Measurements from ENCODE around the gene ATP9A. TPM values are rescaled to one million over a fixed set of nuclear protein-coding genes. Genes with fewer than 3 reads are reported as not detected.

Gene ATP9A
- total and polyA plus RNA-seq, 2 of the 4 experiments (the other 2 are of a cell fraction): 10.6 to 22.4 TPM

DNA sequence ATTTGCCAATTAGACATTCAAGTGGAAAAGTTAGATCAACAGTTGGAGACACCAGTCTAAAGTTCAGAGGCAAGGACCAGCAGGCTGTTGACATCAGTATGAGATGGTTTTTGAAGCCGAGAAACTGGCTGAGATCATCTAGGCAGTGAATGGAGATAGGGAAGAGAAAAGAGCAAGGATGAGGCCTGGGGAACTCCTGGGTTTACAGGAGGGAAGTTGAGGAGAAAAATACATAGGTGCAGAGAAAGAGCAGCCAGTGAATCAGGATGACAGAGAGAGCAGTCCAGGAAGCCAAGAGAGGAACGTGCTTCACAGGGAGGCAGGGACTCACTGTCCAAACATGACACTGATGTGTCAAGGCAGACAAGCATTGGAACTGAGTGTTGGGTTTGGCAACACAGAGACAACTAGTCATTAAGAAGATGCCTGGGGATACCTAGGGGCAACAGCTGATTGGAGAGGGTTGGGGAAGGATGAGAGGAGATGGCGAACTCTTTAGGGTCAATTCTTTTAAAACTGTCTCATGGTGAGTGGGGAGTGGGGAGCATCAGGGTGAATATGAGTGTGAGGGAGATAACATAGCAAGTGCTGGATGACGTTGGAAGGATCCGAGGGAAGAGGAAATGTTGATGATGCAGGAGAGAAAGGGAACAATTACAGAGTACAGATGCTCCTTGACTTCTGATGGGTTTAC, 47.3 kb upstream of the ATP9A start:
- in situ Hi-C loops (cut with MboI; ENCODE audit: low sequenced_read_pairs): no loop called here
- no peak overlapping the region for H4K91ac ChIP-seq (ENCODE audit: insufficient read depth, low read depth, low read length)
- CTCF ChIA-PET: interaction anchor here (0.5 kb wide), 1 partner anchor 311 kb away, joined by 3 read pairs; no protein-coding TSS in a partner anchor

More for the DNA sequence above, 47.3 kb upstream of the ATP9A start:
- Histone ChIP-seq H2AK9ac (replicated peaks; ENCODE audit: low read depth, low read length, poor library complexity) (no peak overlapping the region), H3K27me3 (ENCODE audit: control insufficient read depth, insufficient read depth, low read length) (peaks cover 4% of the 10 kb centered on the region), H2AFZ (replicated peaks; ENCODE audit: low read length, poor library complexity) (no peak overlapping the region), H3K56ac (ENCODE audit: extremely low read depth, insufficient read depth, low read length) (no peak overlapping the region), H3K14ac (replicated peaks; ENCODE audit: low read depth, low read length) (no peak overlapping the region), H3K23ac (ENCODE audit: low read depth, low read length) (no peak overlapping the region), H3K18ac (ENCODE audit: low read depth, low read length) (no peak overlapping the region), H3K79me1 (ENCODE audit: low read depth in 1 of 2, low read length in 2 of 2) (no peaks in the 10 kb centered on the region), H3K36me3 (ENCODE audit: control insufficient read depth, insufficient read depth, low read length) (no peaks in the 10 kb centered on the region), H4K20me1 (ENCODE audit: insufficient read depth, low read length) (no peaks in the 10 kb centered on the region), H2BK5ac (ENCODE audit: low read depth, low read length, poor library complexity, severe bottlenecking) (no peak overlapping the region), H3K27ac (ENCODE audit: insufficient read depth, low read length) (no peak overlapping the region), H2BK15ac (ENCODE audit: low read depth, low read length) (no peak overlapping the region), H4K5ac (ENCODE audit: low read depth, low read length) (no peak overlapping the region), H3K4me2 (ENCODE audit: low read depth, low read length) (no peak overlapping the region), H3K9ac (ENCODE audit: low read depth, low read length) (no peak overlapping the region), H3K9me1 (ENCODE audit: insufficient read depth, low read length) (no peaks in the 10 kb centered on the region), H3K4me1 (ENCODE audit: control insufficient read depth, insufficient read depth, low read length) (0 out of 2 replicates have a peak, but pooled peaks cover 2% of the 10 kb centered on the region), H3K4ac (ENCODE audit: low read depth, low read length) (no peak overlapping the region), H3K4me3 (ENCODE audit: insufficient read depth, low read depth, low read length) (no peak overlapping the region), H2AK5ac (ENCODE audit: low read depth, low read length) (no peak overlapping the region), H2BK20ac (ENCODE audit: low read depth, low read length) (no peak overlapping the region), H3K9me3 (ENCODE audit: control insufficient read depth, insufficient read depth, low read length) (no peaks in the 10 kb centered on the region), H4K8ac (ENCODE audit: low read depth in 2 of 2, low read length in 2 of 2) (no peak overlapping the region), H2BK120ac (ENCODE audit: low read depth, low read length) (no peak overlapping the region)
- TF ChIP-seq POLR2A (IDR thresholded peaks at IDR 0.05; ENCODE audit: low read depth, low read length) (no peak), MXI1 (IDR thresholded peaks at IDR 0.05; ENCODE audit: borderline replicate concordance, low read depth, low read length) (no peak), MAFK (IDR thresholded peaks at IDR 0.05; ENCODE audit: low read depth, low read length) (no peak), NFE2L2 (IDR thresholded peaks at IDR 0.05; ENCODE audit: low read depth, low read length) (no peak), RCOR1 (IDR thresholded peaks at IDR 0.05; ENCODE audit: insufficient replicate concordance, low read length) (no peak), CHD1 (IDR thresholded peaks at IDR 0.05; ENCODE audit: low read depth, low read length) (no peak), RAD21 (IDR thresholded peaks at IDR 0.05; ENCODE audit: low read length) (no peak)
- POLR2A ChIA-PET (ENCODE audit: unreplicated experiment): no interaction called here
- dilution Hi-C loops (cut with HindIII; ENCODE audit: low sequenced_read_pairs, unreplicated experiment) (no loop called here), intact Hi-C loops (cut with micrococcal nuclease) (no loop called here)
- no TSS peak for BruUV-seq (replicated peaks)
- WGBS, 2 experiments (ENCODE audit: extremely low coverage in 2 of 2, insufficient read length in 1 of 2): 67% methylated on average over 3 of the region's 5 CpGs; no CpG with 5 or more reads in 1 of the 2 experiments
- DNase-seq (no peak), ATAC-seq (ENCODE audit: low read depth) (no peak)
